HG03521 (cell line): ENCODE results near the gene ASAH2B.

Experiments used
- ATAC-seq: cut with Tn5 transposase; IDR thresholded peaks from one replicate; pipeline ENCODE4 v1.9.1; 2021; ENCODE audit warnings: mild to moderate bottlenecking, moderate library complexity; ENCODE audit not compliant: unreplicated experiment

Gene ASAH2B

DNA sequence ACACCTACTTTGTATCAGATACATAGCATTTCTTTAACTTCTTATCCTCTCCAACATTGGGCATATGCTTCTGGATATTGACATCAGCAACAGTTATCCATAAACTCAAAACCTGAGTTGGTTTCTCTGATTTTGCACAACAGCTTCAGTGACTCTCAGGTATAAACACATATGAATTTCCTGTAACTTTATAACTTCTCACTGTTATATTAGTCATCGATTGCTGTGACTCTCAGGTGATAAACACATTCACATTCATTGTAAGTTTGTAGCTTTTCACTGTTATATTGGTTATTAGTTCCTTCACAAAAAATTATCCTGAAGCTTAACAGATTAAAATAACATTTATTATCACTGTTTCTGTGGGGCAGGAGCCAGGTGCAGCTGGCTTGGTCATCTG lies 57.0 kb downstream of the ASAH2B start:
- no peak for ATAC-seq

- ATAC-seq, result no peak
Observed at GRCh38 chr10:50798297-50798696, 58.6 kb downstream of the ASAH2B start.

DNA sequence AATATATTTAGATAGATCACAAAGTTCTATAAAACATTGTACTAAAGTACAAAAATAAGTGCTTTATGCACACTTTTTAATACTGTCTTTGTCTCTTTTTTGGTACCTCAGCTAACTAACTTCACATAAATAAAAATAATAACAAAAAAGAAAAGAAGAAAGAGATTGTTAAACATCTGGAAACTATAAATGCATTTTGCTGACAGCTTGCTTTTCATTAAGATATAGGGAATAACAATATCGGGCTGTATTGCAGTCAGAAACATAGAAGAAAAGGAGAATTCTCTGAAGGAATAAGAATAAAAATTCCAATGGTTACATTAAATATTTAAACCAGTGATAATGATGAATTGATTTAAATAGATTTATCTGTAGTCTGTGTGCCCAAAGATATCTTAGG lies 59.9 kb downstream of the ASAH2B start:
- ATAC-seq, result no peak

GRCh38 chr10:50805981-50806622 lies 66.4 kb downstream of the ASAH2B start:
- ATAC-seq, result no peak

DNA sequence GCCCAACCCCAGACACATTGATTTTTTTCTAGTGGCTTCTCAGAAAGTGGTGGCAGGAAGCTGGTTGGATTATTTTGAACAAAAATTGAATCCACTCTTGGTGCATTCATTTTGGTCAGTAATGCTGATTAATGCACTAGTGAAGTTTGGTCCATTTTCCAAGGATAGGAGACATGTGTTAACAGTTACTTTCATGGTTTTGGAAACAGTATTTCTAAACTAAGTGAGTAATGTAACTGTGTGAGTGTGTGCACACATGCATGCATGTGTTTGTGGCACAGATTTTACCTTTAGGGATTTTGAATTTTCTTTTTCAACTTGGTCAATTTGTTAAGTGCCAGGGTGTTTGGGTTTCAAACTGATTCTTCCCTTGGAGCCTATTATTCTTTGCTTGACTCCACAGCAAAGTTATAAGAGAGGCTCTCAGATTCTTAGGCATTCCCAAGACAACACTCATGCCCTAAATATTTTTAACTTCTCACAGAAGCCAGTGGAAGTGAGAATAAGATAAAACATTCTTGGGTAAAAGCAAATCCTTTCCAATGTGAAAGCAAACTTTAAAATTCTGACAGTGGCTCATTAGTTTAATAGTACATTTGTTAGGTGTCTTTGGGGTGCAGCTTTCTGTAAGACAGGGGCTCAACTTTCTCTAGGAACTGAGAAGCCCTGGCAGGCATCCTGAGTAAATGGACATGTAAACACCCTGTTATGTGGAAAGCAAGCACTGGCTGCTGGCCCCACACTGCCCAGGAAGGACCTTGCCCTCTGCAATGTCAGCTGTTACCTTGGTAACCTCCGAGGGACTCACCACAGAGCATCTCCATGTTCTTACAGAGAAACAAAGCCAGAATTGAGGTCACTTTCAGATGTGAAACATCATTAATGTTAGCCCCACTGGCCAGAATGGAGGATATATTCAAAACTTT lies 68.4 kb downstream of the ASAH2B start:
- ATAC-seq, result no peak
